GM21737 (cell line): ENCODE measurements around the gene PMS1.
"Not testable (repeated sequence)": the region's sequence is repeated elsewhere in the genome, so short reads cannot be mapped to it uniquely, and the experiment has no call there.

Experiments
- ATAC-seq: cut with Tn5 transposase; IDR thresholded peaks from one replicate; pipeline ENCODE4 v1.9.1; 2021; ENCODE audit warnings: mild to moderate bottlenecking, moderate library complexity; ENCODE audit not compliant: unreplicated experiment

Gene PMS1

DNA sequence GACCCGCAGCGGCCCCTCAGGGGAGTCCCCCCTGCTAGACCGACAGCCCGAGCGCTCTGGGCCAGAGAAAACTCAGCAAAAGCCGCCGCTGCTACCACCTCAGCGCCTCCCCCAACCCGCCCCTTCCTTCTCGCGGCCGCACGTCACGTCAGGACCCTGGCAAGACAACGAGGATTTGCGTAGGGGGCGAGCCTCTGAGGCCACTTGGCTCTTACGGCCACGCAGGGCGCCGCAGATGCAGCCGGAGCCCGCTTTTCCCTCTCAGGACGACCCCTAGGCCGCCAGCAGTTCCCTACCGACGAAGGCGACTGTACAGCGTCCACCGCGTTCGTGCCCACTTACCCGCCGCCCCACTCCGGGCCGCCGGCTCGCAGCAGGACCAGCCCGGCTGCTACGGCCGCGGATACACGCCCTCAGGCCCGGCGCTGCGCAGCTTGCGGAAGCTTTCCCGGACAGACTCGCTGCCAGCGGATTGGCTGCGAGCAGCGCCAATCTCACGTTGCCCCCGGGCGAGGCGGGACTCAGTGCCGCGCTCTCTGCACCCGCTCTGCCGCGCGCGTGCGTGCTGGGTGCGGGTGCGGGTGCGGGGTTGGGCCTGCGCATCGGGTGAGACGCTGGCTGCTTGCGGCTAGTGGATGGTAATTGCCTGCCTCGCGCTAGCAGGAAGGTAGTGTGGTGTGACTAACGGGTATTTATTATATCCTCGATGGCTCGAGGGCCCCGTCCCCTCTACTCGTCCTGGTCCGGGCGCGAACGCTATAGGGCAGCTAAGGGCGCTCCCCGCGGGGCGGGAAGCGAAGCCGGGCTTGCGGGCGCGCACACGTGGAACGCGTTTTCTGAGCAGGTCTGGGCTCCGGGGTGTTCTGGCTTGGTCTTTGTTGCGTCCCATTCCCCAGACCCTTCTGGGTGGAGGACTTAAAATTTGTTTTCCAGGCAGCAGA is at the start of gene PMS1, which contains the start of gene ORMDL1:
Gene PMS1, plus strand, starts transcription at position 524 of the 941 bp plus-strand sequence. CDS start 7,360 bp downstream, outside the sequence.
Gene ORMDL1, minus strand, starts transcription at position 413 of the 941 bp plus-strand sequence. CDS start 1,744 bp downstream, outside the sequence.
- peak; percentile 95 for ATAC-seq

DNA sequence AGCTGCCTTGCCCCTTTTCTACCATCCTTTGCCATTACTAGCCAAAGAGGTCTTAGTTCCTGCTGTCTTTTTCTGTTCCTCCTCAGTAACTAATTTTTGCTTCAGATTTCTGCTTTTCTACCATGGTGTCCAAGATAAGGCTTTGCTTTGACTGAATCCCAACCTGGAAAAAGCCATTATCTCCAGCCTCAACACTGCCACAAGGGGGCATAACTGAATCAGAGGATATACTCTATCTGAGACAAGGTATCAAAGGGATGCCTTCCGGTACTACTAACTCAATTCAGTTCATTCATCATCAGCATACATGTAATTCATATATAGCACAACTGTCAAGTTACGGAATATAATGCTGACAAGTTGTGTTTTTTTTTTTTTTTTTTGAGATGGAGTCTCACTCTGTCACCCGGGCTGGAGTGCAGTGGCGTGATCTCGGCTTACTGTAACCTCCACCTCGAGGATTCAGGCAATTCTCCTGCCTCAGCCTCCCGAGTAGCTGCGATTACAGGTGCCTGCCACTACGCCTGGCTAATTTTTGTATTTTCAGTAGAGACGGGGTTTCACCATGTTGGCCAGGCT is 33.1 kb upstream of the PMS1 start:
- ATAC-seq = no peak

DNA sequence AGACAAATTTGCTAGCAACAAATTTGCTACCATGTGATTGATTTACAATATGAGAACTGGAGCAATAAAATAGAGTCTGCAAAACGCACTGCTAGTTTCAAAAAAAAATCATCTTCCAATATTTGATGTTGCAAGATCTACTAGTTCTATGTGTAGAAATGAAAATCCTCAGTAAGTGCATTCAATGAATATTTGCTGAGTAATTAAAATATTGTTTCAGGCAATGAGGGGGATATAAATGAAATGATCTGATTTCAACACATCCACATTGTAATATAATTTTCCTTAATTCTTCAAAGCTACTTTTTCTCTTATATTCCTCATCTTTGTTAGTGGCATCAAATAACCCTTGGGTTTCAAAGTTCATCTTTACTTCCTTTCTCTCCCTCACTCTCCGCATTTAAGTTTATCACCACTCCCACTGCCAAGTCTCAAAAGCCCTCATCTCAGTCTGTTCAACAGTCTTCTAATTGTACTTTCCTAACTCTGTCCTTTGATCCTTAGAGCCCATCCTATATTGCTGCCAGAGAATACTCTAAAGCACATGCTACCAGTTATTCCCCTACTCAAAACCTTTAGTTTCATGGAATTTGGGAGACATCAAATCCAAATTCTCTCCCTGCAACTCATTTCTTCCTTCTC is 27.8 kb upstream of the PMS1 start:
- ATAC-seq = no peak

DNA sequence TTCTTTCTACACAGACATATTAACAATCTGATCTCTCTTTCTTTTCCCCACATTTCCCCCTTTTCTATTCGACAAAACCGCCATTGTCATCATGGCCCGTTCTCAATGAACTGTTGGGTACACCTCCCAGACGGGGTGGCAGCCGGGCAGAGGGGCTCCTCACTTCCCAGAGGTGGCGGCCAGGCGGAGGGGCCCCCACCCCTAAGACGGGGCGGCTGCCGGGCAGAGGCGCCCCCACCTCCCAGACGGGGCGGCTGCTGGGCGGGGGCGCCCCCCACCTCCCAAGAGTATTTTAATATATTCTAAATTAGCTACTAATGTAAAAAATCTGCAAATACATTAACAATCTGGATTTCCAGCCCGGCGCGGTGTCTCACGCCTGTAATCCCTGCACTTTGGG is 24.1 kb upstream of the PMS1 start:
- not testable (repeated sequence) for ATAC-seq

DNA sequence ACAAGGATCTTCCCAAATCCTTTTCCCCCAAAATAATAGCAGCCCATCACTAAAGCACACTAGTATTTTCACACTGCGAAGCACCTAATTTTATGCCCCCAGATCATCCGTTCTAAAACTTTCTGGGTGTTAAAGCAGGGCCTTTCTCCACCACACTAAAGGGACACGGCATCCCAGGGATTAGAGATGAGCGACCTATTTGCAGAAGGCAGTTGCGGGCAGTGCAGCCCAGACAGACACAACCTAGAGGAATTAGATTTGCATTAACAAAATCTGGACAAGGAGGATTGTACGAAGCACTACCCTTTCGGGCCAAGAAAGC is 22.1 kb upstream of the PMS1 start:
- no peak for ATAC-seq

DNA sequence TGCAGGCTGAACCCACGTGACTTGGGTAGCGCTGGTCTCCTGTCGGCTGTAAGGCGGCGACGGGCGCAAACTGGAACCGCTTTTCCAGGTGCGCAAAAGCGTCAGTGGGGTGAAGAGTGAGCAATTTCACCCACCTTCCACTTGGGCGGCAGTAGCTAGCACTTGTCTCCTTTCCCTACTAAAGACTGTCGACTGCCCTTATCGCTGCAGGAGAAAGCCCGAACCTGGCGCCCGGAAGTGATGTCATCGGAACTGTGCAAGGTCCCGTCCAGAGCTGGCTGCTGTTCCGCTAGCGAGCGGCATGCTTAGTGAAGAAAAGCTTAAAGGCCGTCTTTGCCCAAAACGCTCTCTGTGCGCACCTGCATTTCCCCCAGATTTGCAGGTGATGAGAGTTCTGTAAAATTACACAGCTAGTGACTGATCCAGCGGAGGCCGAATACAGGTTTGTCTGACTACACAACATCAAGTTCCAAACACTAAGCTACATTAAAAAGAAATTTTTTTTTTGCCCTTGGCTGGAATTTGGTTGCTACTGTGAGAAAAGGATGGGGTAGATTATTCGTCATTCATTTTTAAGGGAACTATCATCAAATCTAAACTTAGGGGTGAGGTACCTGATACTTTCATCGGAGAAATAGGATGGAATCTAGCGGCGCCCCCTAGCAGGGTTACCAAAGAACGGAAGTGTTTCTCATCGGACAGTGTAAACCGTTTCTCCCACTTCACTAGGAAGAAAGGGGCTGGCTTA is 21.5 kb upstream of the PMS1 start, which contains the start of gene OSGEPL1:
Gene OSGEPL1, minus strand, starts transcription at position 242 of the 748 bp plus-strand sequence. CDS start 1,152 bp downstream, outside the sequence.
- peak; percentile 95 for ATAC-seq

DNA sequence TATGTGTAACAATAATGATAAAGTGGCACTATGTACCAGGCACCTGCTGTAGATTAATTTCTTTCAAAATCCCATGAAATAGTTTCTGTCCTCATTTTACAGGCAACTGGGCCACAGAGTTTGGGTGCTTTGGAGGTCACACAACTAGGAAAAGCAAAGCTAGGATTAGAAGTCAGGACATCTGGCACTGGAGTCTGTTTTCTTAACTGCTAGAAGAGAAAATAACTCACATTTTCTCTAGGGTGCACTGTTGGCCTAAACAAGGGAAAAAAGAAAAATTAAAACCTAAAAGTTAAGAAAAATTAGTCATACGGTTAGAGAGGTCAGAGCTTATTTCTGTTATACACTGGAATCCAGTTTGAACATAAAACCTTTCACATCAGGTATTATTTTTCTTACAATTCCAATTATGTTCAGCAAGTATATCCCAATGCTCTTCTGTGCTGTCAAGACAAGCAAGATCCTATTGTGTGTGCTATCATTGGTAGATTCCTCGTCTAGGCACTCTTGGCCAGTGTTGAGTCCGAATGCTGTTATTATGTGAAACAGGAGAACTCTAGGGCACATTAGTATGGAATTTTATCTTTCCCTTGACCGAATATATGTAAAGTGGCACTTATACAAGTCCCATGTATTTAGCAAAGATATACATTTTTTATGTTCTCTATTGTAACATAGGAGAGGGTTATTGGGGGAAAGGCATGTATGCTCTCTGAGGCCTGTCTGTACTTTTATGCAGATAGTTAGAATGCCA is 20.2 kb upstream of the PMS1 start:
- no peak for ATAC-seq

DNA sequence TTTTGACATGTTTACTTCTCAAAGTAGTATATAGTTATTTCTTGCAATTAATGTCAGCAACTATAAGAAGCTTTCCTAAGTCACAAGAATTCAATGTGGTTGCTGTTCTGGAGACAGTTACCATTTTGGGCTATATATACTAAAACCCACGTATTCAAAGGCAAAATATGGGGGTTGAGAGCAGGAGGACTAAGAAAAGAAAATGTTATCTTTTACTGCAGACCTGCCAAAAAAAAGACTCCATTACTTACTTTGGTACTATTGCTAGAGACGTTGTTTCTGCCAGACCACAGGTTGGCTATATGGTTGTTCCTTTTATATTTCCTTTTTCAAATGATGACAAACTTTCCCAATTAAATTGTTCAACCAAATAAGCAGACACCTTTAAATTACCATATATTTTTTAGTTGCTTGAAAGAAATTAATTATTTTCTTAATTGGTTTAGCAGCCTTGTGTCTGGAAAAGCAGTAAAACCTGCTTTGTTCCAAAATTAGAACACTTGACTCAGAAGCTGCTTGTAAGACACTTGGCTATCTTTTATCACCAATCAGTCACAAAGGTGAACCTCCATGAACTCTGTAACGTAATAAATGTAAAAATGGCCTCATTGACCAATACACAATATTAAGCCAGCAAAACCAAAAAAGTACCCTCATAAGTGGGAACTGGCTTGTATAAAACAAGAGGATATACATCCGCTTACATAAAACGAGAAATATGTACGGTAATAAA is 13.5 kb upstream of the PMS1 start:
- no peak for ATAC-seq

DNA sequence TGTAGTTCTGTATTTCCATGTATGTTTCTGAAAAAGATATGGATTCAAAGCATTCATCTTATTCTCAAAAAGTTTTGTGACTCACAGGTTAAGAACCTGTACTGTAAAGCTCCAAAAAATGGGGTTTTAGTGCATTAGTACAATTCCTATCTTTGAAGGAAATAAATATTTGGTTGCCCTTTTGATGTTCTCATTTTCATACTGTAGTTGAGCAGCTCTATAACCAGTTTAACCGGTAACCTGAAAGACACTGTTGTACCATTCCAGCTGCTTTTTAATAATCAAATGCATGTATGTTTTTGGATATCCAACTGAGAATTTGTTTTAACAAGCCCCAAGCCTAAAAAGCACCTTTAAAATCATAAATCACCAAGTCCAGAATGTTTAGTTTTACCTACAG is 12.0 kb upstream of the PMS1 start:
- ATAC-seq = no peak

DNA sequence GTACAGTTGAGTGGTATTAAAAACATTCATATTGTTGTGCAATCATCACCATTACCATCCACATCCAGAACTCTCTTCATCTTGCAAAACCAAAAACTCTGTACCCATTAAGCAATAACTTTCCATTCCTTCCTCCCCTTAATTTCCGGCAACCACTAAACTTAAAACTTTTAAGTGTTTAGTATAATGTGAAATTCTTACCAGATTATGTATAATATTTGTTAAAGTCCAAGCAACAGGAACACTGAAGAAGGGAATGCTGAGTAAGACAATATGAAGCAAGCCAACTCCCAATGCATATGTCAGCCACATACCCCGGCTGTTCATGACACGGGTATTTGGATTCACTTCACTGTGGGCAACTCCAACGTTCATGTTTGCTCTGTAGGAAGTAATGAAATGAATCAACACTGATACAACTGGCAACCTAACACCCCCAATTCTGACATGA is 2.0 kb upstream of the PMS1 start:
- no peak for ATAC-seq

DNA sequence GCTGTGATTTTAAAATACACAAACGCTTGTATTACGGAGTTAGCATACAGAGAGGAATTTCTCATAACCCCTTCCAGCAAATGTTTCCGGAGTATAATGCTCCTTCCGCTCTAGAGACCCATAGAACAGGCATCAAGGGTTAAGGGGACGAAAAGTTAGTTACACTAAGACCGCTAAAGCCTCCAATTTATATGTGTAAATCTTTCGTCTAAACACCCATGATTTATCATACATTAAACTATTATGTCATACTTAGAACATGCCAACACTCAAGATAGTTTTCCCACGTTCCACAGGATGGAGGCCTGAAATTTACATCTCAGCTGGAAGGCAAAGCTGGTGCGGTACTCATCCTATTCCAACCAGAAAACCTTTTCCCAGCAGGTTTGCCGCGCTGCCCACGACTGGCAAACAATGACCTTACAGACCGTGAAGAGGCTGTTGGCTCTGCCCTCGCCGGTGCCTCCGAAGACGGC is 761 bp upstream of the PMS1 start:
- peak; percentile 7 for ATAC-seq

DNA sequence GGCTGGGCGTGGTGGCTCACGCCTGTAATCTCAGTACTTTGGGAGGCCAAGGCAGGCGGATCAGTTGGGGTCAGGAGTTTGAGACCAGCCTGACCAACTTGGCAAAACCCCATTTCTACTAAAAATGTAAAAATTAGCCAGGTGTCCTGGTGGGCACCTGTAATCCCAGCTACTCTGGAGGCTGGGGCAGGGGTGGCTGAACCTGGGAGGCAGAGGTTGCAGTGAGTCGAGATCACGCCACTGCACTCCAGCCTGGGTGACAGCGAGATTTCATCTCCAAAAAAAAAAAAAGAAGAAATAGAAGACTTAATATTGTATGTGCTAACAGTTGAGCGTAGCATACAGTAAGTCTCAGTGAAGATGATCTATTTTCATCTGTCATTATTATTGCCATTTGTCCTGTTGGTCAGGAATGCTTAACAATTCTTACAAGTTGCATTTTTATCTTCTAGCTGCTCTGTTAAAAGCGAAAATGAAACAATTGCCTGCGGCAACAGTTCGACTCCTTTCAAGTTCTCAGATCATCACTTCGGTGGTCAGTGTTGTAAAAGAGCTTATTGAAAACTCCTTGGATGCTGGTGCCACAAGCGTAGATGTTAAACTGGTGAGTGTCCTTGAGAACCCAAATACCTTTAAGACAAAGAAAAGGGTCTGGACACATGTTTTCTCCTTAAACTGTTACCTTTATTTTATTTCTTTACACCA is 7.2 kb downstream of the PMS1 start:
- no peak for ATAC-seq

DNA sequence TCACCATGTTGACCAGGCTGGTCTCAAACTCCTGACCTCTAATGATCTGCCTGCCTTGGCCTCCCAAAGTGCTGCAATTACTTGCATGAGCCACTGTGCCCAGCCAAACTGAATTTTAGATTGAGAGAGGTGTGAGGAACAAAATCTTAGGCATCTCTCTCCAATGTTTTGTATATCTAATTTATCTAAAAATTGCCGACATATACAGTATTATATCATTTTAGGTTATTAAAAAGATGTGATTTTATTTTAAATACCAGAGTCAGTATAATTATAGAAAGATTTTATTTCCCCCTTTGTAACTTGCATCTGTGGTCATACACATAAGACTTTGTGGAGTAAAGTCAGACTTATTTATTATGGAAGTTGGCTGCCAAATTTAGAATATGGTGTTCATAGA is 10.1 kb downstream of the PMS1 start:
- ATAC-seq = no peak

DNA sequence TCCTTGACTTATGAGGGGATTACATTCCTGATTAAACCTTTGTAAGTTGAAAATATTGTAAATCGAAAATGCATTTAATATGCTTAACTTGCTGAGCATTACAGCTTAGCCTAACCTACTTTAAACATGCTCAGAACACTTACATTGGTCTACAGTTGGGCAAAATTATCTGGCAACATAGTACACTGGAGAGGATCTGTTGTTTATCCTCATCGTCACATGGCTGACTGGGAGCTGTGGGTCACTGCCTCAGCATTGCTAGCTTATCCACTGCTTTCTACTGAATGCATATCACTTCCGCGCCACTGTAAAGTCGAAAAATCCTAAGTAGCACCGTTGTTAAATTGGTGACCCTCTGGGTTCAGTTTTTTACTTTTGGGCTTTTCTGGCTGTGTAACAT is 13.7 kb downstream of the PMS1 start:
- no peak for ATAC-seq

DNA sequence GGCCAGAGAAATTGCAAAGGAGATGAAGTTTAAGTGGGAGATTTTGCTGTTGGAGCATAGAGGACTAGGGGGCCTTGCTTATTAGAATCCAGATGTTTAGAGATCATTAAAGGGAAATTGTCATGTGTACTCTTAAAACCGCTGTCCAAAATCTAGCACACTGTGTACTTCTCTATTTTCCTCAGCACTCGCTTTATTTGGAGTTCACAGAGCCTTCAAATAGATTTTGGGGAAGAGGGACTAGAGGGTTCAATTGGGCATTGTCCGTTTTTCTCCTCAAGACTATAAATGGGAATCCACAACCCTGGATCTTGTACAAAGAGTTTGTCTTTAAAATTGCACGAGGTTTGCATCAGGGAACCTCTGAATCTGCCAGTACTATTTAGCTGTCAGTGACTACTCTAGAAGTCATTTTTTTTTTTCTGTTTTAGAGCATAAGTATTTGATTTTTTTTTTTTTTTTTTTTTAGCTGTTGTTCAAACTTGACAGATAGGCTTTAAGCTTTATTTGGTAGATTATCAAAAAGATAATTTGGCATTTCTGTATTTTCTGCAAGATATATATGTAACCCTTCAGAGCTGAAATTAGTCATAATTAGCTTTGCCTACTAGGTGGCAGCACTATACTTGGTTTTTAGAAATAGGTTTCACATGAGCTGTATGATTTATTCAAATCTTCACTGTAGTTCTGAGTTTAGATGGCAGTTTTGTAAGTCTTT is 14.2 kb downstream of the PMS1 start:
- ATAC-seq = peak; percentile 54

DNA sequence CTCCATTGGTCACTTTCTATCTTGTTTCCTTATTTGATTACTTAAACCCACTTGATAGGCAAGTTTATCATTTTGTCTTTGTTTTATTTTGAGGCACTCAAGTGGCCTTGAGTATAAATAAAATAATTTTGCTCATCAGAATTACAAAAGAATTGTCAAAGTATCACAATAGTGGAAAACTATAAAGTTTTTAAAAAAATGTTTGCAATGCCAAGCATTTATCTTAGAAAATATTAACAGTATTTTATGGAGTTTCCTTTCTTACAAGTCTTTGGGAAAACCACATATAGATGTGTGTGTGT is 14.7 kb downstream of the PMS1 start:
- ATAC-seq = no peak

DNA sequence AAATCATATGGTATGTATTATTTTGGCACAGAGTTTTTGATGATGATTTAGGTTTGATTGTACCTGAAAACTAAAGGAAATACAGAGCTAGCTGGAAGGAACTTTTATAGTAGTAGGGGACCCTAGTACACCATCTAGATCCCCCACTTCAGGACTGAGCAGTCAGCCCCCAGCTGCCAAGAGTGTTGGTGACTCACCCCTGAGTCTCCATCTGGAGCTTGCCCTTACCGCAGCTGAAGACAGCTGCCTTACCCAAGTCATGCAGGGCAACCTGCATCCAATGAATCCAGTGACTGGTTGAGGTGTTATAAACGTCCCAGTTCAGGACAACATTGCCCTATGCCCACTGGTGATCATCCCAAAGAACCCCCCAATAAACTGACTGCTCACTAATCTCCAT is 15.3 kb downstream of the PMS1 start:
- ATAC-seq = no peak

DNA sequence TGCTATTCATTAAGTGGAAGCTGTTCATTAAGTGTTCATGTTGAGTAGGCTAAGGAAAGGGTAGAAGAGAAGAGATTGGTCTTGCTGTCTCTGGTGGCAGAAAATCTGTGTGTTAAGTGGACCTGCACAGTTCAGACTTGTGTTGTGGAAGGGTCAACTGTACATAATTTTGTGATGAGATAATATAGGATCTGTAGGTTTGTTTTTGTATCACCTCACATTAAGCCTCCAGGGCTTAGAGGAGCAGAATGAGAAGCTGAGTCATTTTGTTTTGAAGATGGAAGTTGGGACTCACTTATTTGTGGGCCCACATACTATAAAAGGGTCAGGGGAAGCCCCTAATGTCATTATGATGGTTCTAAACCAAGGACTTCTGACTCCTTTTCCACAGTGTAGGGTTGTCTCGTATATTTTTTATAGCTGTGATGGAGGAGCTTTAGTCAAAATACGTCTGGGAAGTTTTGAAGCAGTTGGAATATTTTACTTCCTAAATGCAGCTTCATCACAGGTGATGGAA is 18.2 kb downstream of the PMS1 start:
- no peak for ATAC-seq
